ENCODE results near the gene ZNF407.
"Not testable (repeated sequence)": the region's sequence is repeated elsewhere in the genome, so short reads cannot be mapped to it uniquely, and the experiment has no call there.

The ZNF407 gene

DNA sequence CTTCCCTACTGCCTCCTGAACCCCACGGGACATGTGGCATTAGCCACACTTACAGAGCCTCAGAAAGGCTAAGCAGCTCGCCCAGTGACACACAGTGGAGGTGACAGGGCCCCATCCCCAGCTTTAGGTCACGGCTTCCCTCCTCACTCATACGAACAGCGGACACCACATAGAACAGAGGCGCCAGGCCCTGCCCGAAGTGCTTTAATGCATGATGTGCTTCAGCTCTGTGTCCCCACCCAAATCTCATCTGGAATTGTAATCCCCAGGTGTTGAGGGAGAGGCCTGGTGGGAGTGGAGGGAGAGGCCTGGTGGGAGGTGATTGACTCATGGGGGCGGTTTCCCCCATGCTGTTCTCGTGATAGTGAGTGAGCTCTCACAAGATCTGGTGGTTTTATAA, 476.0 kb downstream of the ZNF407 start:
- DNase-seq (ENCODE audit: low read depth, low spot score) = no peak

DNA sequence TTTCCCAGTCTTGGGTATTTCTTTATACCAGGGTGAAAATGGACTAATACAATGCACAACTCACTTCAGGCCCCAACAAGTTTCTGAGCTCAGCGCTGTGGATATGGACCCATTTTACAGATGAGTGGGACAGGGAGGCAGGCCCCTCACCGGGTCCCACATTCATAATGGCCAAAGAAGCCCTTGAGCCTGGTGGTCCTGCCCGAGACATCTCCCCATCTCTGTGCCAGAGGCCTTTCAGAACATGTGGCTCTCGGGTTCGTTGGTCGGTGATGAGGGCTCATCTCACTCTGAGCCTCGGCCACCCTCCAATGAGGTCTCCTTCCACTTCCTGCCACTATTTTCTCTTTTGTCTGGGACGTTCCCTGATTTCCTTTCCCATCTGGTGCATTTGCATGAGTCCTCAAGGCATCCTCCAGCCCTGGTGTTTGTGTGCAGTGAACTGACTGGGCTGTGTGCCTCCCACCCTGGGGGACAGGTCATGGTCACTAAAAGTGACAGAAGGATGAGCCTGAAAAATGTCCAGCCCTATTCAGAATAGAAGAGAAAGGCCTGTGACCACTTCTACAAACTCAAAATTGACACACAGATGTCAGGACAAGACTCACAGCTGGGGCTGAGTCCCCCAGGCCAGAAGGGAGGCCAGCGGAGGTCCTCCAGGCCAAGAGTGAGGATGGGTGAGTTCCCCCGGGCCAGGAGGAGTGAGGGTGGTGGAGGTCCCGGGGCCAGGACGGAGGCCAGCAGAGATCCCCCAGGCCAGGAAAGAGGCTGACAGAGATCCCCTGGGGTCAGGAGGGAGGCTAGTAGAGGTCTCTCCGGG, 476.7 kb downstream of the ZNF407 start:
- H3K27ac ChIP-seq = no peak overlapping the region
- no peak for DNase-seq (ENCODE audit: low read depth, low spot score)

More for the DNA sequence above, 476.0 kb downstream of the ZNF407 start:
- H3K27ac ChIP-seq = no peak overlapping the region

DNA sequence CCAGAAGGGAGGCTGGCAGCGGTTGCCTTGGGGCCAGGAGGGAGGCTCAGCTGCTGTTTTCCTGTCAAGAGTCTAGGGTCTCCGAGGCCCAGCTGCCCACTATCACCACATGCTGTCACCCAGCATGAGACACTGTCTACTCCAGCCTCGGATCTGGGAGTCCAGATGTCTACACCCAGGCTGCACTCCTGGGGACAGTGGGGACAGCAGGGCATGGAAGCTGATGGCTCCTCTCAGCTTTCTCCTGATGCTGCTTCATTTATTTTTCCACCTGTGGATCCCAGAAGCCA, 477.3 kb downstream of the ZNF407 start:
- no peak for DNase-seq (ENCODE audit: low read depth, low spot score)
- H3K27ac ChIP-seq = no peak overlapping the region

- no peak overlapping the region for H3K27ac ChIP-seq
- no peak for DNase-seq (ENCODE audit: low read depth, low spot score)
These were observed 477.8 kb downstream of the ZNF407 start for GRCh38 chr18:75075429-75075841.

DNA sequence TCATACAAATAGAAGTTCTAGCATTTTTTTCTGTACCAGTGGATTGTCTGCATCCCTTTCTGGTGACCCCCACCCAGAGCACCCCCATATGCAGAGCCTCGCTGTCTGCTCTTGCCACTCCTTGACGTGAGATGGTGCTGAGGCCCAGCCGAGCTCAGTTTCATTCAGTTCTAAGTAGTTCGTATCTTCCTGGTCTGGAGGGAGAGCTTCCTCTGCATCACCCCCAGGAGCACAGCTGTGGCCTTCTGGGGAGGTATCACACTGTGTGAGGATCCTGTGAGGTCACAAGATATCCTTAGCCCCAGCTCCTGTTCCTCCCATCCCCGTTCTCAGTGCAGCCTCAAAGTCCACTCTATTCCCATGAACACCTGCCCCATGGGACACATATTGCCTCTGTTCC, 478.6 kb downstream of the ZNF407 start:
- no peak for DNase-seq (ENCODE audit: low read depth, low spot score)
- H3K27ac ChIP-seq = no peak overlapping the region

GRCh38 chr18:75081486-75081885, 483.8 kb downstream of the ZNF407 start:
- no peak for DNase-seq (ENCODE audit: low read depth, low spot score)
- no peak overlapping the region for H3K27ac ChIP-seq

DNA sequence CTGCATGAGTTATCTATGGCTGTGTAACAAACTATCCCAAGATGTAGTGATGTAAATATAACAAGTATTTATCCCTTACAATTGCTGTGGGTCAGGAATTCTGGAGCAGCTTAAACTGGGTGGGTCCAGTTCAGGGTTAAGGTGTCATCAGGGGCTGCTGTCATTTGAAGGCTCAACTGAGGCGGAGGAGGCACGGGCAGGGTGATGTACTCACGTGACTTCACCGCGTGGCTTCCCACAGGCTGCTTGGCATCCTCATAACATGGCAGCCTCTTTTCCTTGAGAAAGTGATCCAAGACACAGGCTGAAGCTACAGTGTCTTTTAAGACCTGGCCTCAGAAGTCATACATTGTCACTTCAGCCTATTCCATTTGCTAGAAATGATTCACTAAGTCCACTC, 485.5 kb downstream of the ZNF407 start:
- H3K27ac ChIP-seq = no peak overlapping the region
- no peak for DNase-seq (ENCODE audit: low read depth, low spot score)

DNA sequence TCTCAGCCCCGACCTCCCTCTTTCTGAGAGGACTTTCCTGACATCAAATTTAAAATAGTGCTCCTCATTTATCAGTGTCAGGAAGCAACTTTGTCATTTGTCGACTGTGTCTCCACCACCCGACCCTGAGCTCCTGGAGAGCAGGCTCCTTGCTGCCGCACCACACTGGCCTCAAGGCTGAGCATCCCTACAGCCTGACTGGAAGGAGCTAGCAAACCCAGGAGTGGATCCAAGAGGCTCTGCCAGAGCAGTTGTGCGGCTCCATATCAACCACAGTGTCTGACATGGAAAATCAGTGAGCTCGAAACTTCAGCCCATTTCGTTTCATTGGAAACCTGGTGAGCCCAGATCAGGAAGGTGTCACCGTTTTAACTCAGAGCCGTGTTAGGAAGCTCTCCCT, 486.1 kb downstream of the ZNF407 start:
- no peak overlapping the region for H3K27ac ChIP-seq
- DNase-seq (ENCODE audit: low read depth, low spot score) = no peak

DNA sequence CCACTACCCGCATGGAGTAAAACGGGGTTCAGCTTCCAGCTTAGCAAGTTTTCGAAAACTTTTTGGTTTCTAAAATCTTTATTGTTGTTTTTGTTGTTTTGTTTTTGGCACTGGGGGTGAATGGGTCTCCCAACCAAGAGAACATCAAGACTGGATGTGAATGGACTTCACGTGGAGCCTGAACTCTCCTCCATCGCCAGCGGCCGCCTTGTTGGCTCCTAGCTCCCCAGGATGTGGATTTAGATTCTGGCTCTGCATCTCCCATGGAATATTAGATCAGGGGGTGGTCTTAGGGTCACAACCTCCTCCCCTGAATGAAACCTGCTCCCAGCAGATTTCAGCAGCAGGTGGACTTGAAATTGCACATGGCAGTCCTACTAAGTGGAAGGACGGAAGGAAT, 488.0 kb downstream of the ZNF407 start:
- H3K27ac ChIP-seq; DNase-seq (ENCODE audit: low read depth, low spot score): not testable (repeated sequence)

GRCh38 chr18:75086494-75087034, 488.9 kb downstream of the ZNF407 start:
- DNase-seq (ENCODE audit: low read depth, low spot score) = no peak
- H3K27ac ChIP-seq = no peak overlapping the region

GRCh38 chr18:75087119-75088020, 489.7 kb downstream of the ZNF407 start:
- DNase-seq (ENCODE audit: low read depth, low spot score) = no peak
- no peak overlapping the region for H3K27ac ChIP-seq

- DNase-seq (ENCODE audit: low read depth, low spot score) = no peak
- H3K27ac ChIP-seq = no peak overlapping the region
These were observed 490.4 kb downstream of the ZNF407 start for GRCh38 chr18:75088021-75088506.

- no peak for DNase-seq (ENCODE audit: low read depth, low spot score)
These were observed 491.0 kb downstream of the ZNF407 start for GRCh38 chr18:75088622-75089211.

DNA sequence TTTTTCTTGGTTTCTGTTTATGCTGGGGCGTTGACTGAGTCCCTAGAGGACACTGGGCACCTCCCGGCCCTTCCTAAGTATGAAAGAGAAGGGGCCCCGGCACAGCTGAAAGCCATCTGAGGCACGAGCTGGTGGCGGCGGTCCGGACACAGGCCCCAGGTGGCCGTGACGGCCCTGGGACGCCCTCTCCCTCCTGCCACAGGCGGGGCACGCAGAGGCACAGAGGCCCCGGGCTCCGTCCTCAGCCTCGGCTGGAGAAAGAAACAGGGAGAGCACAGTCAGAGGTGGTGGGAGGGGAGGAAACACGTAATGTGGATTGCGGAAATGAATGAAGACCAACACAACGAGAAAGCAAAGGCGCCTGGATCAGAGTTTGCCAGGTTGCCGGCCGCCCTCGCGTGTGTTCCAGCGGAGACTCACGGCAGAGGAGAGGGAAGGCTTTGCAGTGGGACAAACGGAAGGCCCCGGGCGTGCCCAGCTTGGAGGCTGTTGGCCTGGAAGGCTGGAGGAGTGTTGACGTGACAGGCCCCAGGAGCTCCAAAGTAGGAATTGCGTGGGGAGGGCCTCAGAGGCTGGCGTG, 492.2 kb downstream of the ZNF407 start:
- H3K27ac ChIP-seq = no peak overlapping the region
- no peak for DNase-seq (ENCODE audit: low read depth, low spot score)

More at GRCh38 chr18:75088622-75089211, 491.0 kb downstream of the ZNF407 start:
- H3K27ac ChIP-seq = no peak overlapping the region

DNA sequence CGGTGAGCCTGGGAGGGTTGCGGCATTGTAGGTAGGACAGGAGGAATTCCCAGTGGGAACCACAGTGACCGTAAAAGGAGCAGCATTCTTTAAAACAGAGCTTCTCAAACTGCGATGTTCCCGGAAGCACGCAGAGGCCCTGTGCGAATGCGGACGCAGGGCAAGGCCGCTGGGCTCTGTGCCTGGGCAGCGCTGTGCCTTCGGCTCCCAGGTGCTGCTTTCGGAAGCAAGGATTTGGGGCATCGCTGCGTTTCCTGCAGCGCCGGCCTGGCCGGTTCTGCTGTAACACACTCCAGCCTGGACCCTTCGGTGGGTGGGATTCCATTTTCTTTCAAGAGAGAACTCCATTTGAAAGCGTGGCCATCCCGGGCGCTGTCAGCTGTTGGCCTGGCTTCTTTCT, 492.7 kb downstream of the ZNF407 start:
- no peak for DNase-seq (ENCODE audit: low read depth, low spot score)

DNA sequence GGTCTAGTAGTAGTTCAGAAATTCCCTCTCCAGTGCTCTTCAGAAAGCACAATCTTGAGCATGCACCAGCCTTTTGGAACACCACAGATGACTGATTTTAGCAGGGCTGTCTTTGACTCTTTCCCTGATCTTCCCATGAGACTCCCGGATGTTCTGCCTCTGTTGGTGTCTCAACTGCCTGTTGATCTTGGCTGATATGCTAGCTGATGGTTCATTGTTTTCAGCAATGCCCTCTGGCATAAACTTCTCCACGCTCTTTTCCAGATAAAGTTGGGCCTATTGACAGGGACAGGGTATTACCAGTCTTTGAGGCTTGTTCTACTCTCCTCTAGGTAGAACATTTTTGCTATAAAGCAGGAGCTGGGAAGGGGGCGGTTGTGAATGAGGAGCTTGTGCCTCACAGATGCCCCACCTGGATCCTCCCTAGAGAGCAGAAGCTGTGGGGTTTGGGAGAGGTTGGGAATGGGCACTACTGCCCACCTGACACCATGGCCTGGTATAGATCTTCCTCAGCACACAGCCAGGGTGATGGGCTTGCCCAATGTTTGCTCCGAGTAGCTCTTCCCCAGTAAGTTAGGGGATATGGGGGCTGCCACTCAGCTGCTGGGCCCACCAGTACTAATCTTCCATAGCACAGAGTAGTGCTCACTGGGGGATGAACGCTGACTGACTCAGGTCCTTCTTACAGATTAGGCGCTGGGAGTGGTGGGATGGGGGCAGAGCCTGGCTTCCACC, 500.0 kb downstream of the ZNF407 start:
- H3K27ac ChIP-seq = no peak overlapping the region
- DNase-seq (ENCODE audit: low read depth, low spot score) = no peak

More for the DNA sequence above, 492.7 kb downstream of the ZNF407 start:
- H3K27ac ChIP-seq = no peak overlapping the region

DNA sequence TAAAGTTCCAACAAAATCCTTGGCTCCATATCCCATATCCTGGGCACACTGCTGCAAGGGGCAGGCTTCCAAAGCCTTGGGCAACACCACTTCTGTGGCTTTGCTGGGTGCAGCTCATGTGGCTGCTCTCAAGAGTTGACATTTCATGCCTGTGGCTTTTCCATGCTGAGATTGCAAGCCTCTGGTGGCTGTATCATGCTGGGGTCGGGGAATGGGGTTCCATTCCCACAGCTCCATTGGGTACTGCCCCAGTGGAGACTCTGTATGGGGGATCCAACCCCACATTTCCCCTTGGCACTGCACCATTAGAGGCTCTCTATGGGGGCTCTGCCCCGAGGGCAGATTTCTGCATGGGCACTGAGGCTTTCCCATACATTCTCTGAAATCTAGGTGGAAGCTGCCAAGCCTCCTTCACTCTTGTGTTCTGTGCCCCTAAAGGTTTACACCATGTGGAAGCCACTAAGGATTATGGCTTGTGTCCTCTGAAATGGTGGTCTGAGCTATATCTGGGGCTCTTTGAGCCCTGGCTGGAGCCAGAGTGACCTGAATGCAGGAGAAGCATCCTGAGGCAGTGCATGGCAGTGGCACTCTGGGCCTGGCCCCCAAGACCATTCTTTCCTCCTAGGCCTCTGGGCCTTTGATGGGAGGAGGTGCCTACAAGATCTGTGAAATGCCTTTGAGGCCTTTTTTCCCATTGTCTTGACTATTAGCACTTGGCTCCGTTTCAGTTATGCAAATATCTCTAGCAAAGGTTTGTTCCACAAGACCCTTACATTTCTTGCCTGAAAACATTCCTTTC, 503.4 kb downstream of the ZNF407 start:
- DNase-seq (ENCODE audit: low read depth, low spot score) = no peak
- H3K27ac ChIP-seq = no peak overlapping the region

GRCh38 chr18:75101916-75102315, 504.2 kb downstream of the ZNF407 start:
- no peak overlapping the region for H3K27ac ChIP-seq
- DNase-seq (ENCODE audit: low read depth, low spot score) = no peak

DNA sequence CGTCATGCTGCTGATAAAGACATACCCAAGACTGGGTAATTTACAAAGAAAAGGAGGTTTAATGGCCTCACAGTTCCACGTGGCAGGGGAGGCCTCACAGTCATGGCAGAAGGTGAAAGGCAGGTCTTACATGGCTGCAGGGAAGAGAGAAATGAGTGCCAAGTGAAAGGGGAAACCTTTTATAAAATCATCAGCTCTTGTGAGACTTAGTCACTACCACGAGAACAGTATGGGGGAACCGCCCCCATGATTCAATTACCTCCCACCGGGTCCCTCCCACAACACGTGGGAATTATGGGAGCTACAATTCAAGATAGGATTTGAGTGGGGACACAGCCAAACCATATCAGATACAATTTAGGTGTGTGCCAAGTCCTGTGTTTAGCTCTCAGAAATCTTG, 506.4 kb downstream of the ZNF407 start:
- H3K27ac ChIP-seq; DNase-seq (ENCODE audit: low read depth, low spot score): not testable (repeated sequence)
